Muscle layer of colon (tissue), 2 donors: ENCODE data around the gene ITLN2.
"Not testable (repeated sequence)": the region's sequence is repeated elsewhere in the genome, so short reads cannot be mapped to it uniquely, and the experiment has no call there.

Experiments
- H3K27ac ChIP-seq: one replicate; pipeline ENCODE4 v1.7.0; 2013; ENCODE audit warnings: low read depth, mild to moderate bottlenecking, low read length, moderate library complexity
- H3K27me3 ChIP-seq, 2 donors: one replicate each; pipeline ENCODE4 v1.7.0; 2013; ENCODE audit warnings: low read length in 2 of 2, mild to moderate bottlenecking in 2 of 2; ENCODE audit not compliant: insufficient read depth in 2 of 2, control insufficient read depth in 1 of 2
- H3K36me3 ChIP-seq: one replicate; pipeline ENCODE4 v1.7.0; 2013; ENCODE audit warnings: mild to moderate bottlenecking, low read length; ENCODE audit not compliant: insufficient read depth
- H3K4me1 ChIP-seq: one replicate; pipeline ENCODE4 v1.7.0; 2013; ENCODE audit warnings: mild to moderate bottlenecking, low read length; ENCODE audit not compliant: insufficient read depth
- H3K4me3 ChIP-seq, 2 donors: one replicate each; pipeline ENCODE4 v1.7.0; 2013; ENCODE audit warnings: low read length in 2 of 2, low read depth in 1 of 2, mild to moderate bottlenecking in 1 of 2, moderate library complexity in 1 of 2
- H3K9ac ChIP-seq: one replicate; pipeline ENCODE4 v1.7.0; 2013; ENCODE audit warnings: low read length
- H3K9me3 ChIP-seq: one replicate; pipeline ENCODE4 v1.7.0; 2013; ENCODE audit warnings: mild to moderate bottlenecking, low read length
- donor health status: abdominal sarcoma.
- donor health status: Adenocarcinoma of cecum.

ITLN2 gene

DNA sequence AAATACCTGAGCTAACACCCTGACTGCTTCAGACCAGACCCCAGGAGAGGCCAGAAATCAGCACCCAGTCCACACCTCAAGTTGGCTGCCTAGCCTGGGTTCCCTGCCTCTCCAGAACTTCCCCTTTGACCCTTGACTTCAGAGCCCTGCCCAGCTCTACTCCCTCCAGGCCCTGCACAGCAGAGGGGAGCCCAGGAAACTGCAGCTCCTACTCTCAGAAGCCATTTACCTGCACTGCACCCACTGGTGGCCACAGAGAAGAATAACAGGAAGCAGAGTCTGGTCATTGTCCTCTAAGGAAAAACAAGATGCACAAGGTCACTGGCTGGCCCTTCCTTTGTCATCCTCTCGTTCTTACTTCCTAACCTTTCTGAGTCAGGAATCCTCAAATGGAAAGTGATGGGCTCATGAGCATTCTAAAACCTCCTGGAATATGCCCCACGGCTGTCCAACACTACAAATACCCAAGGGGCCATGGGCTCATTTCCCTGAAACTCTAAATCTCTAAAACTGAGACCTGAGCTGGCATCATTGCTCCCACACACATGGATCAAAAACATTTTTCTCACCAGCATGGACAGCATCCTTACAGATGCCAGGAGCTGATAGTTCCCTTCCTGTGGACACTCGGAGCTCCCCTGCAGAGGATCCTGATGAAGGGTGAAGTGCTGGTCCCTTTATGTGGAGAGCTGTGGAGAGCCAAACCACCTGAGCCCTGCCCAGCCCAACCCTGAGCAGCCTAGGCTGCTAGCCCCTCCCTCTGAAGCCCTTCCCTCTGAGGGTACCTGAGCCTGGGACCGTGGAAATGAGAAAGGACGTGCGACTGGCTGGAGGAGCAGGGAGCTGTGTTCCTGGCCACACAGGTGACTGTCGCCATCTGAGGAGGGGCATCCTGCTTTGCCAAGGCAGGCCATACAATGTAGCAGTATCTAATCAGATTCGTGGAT lies at the start of gene ITLN2:
Gene ITLN2 (minus strand): TSS at position 652 of the 947 bp plus-strand sequence. CDS start 68 bp downstream, at position 584.
- no peaks in the 10 kb centered on the region for H3K4me1 ChIP-seq
- H3K27me3 ChIP-seq: peaks cover 0 to 4% of the 10 kb centered on the region in 2 donors
- no peak within 1 kb of the TSS for H3K9ac ChIP-seq
- H3K36me3 ChIP-seq: no peaks in the 10 kb centered on the region
- H3K9me3 ChIP-seq: no peaks in the 10 kb centered on the region
- H3K4me3 ChIP-seq: no peak within 1 kb of the TSS
- H3K27ac ChIP-seq: no peak within 1 kb of the TSS

DNA sequence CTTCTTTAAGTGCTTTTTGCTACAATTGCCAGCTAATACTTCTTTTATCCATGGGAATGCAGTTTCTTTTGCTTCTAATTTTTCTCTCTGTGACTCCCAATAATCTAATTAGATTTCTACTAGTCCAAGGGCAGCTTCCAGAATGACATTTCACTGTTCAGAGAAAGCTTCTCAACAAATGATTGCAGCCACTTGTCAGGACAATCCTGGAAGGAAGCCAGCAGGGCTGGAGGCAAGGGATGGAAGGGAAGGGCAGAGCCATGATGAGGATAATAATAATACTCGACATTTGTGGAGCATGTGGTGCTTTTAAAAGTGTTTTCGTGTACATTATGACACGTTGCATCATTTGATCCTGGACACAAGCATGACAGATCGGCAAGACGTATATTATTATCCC lies 46.9 kb upstream of the ITLN2 start:
- no peaks in the 10 kb centered on the region for H3K9me3 ChIP-seq
- H3K27ac ChIP-seq: no peak overlapping the region
- no peak overlapping the region for H3K9ac ChIP-seq
- H3K4me1 ChIP-seq: no peaks in the 10 kb centered on the region
- no peaks in the 10 kb centered on the region for H3K27me3 ChIP-seq
- no peak overlapping the region for H3K4me3 ChIP-seq
- H3K36me3 ChIP-seq: peaks cover 15% of the 10 kb centered on the region

DNA sequence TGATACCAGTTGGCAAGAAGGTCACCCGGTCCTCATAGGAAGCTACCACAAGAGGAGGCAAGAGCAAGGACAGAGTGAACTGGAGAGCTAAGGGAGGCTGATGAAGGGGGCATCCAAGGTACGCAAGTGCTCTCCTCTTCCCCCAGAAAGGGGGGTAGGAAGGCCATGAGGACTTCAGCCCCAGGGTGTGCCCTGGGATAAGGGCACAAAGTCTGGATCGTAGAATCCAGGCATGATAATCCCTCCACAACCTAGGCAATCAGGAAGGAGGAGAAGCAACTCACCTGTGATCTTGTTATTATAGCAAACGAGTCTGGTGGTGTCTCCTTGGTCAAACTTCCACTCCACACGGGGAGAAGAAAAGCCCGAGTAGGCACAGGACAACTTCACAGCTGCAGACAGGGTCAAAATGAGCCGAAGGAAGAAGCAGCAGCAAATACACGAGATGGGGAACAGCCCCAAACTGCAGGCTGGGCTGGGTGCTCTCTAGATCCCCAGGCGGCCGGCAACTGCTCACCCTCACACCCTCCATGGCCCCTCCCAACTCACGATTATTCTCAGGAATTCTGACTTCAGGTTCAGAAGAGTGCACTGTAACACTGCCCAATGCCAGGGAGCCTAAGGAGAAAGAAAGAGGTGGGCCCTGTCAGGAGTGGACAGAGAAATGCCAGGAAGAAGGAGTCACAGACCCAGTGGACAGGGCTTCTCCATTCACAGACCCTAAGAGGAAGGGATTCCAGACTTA lies 46.3 kb upstream of the ITLN2 start:
- no peaks in the 10 kb centered on the region for H3K27me3 ChIP-seq
- no peaks in the 10 kb centered on the region for H3K9me3 ChIP-seq
- H3K9ac ChIP-seq: no peak overlapping the region
- peaks cover 15% of the 10 kb centered on the region for H3K36me3 ChIP-seq
- H3K4me1 ChIP-seq: no peaks in the 10 kb centered on the region
- no peak overlapping the region for H3K4me3 ChIP-seq
- H3K27ac ChIP-seq: no peak overlapping the region

DNA sequence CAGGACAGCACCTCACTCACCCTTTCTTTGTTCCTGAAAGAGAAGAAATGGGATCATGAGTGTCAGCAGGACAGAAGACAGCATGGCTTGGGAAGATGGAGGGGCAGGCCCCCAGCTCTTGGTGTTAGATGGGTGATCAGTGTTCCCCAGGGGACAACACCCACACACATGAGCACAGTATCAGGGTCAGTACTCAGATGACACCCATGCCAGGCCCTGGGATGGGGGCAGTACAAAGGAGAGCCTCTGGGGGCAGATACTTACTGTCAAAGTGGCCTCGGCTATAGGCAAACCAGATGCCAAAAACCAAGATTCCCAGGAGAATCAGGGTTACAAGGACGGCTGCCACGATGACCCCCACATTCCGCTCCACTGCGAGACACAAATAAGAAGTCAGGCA lies 44.8 kb upstream of the ITLN2 start:
- Histone ChIP-seq H3K36me3 (peaks cover 15% of the 10 kb centered on the region), H3K4me3 (no peak overlapping the region), H3K9ac (no peak overlapping the region), H3K9me3 (no peaks in the 10 kb centered on the region), H3K4me1 (no peaks in the 10 kb centered on the region), H3K27ac (no peak overlapping the region), H3K27me3 (no peaks in the 10 kb centered on the region)

DNA sequence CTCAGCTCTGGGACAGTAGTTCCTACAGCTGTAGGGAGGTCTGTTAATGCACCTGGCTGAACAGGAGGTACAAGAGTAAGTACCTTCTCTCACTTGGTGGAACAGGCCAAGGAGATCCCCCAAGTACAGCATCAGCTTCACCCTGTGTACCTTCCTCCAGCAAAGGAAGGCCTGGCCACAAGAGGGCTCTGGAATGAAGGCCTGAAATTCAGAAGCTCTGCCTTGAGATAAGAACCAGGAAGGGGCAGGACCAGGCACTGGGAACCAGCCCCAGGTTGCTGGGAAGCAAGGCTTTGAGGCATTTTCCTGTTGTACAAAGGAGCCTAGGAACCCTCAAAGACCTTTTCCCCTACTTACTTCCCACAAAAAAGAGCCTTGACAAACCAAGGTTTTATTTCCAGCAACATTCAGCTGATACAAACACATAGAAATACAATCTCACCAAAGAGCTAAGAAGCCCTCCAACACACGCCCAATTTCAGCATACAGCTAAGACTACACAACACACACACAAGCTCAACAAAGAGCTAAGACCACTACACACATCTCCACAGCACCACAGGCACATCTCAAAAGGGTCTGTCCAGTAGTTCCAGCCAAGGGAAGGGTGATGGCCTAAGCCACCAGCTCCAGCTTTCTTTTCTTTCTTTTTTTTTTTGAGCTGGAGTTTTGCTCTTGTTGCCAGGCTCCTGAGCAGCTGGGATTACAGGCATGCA lies 42.9 kb upstream of the ITLN2 start:
- Histone ChIP-seq H3K27ac (no peak overlapping the region), H3K4me1 (no peaks in the 10 kb centered on the region), H3K27me3 (no peaks in the 10 kb centered on the region), H3K36me3 (peaks cover 15% of the 10 kb centered on the region), H3K9me3 (no peaks in the 10 kb centered on the region), H3K9ac (no peak overlapping the region), H3K4me3 (no peak overlapping the region)

DNA sequence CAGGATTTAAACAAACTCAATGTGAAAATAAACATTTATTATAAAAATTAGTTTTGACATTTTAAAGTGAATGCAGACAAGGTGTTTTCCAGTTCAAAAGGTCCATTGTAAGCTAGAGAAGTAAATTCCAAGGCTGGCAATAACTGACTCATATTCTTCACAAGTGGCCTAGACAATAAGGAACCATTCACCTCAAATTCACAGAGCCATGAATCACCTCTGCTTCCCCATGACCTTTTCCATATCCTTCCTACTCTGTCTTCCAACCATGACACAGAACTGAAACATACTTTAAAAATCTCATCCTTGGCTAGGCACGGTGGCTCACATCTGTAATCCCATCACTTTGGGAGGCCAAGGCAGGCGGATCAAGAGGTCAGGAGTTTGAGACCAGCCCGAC lies 41.6 kb upstream of the ITLN2 start:
- Histone ChIP-seq H3K4me3 (no peak overlapping the region), H3K9ac (no peak overlapping the region), H3K27me3 (no peaks in the 10 kb centered on the region), H3K4me1 (no peaks in the 10 kb centered on the region), H3K36me3 (peaks cover 15% of the 10 kb centered on the region), H3K9me3 (no peaks in the 10 kb centered on the region), H3K27ac (no peak overlapping the region)

DNA sequence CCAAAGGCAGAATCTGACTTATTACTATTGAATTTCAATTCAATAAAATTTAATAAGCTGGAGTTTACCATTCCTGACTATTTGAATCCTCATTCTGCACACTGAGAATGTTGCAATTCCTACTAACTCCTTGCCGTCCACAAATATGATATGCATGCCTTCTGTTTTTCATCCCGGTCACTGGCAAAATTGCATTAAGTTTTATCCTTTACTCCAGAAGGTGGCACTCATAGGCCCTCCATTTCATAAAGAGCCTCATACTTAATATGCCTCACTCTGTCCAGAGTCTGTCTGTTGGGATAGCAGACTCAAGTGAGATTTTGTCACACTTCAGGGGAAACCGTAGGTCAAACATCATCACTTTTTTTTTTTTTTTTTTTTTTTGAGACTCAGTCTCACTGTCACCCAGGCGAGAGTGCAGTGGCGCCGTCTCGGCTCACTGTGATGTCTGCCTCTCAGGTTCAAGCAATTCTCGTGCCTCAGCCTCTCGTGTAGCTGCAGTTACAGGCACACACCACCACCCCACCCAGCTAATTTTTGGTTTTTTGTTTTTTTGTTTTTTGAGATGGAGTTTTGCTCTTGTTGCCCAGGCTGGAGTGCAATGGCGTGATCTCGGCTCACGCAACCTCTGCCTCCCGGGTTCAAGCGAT lies 39.1 kb upstream of the ITLN2 start:
- H3K9ac ChIP-seq: no peak overlapping the region
- H3K36me3 ChIP-seq: no peaks in the 10 kb centered on the region
- H3K9me3 ChIP-seq: no peaks in the 10 kb centered on the region
- peaks cover 3% of the 10 kb centered on the region for H3K4me1 ChIP-seq
- no peak overlapping the region for H3K27ac ChIP-seq
- no peaks in the 10 kb centered on the region for H3K27me3 ChIP-seq
- no peak overlapping the region for H3K4me3 ChIP-seq

DNA sequence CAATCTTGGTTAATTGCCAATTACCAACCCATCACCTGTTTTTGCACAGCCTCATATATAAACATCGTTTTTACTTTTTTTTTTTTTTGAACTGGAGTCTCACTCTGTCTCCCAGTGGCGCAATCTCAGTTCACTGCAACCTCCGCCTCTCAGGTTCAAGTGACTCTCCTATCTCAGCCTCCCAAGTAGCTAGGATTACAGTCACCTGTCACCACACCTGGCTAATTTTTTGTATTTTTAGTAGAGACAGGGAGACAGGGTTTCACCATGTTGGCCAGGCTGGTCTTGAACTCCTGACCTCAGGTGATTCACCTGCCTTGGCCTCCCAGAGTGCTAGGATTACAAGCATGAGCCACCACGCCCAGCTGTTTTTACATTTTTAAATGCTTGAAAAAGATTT lies 37.4 kb upstream of the ITLN2 start:
- H3K27me3 ChIP-seq, H3K36me3 ChIP-seq, H3K9ac ChIP-seq, H3K27ac ChIP-seq, H3K9me3 ChIP-seq, H3K4me3 ChIP-seq, H3K4me1 ChIP-seq: not testable (repeated sequence)

DNA sequence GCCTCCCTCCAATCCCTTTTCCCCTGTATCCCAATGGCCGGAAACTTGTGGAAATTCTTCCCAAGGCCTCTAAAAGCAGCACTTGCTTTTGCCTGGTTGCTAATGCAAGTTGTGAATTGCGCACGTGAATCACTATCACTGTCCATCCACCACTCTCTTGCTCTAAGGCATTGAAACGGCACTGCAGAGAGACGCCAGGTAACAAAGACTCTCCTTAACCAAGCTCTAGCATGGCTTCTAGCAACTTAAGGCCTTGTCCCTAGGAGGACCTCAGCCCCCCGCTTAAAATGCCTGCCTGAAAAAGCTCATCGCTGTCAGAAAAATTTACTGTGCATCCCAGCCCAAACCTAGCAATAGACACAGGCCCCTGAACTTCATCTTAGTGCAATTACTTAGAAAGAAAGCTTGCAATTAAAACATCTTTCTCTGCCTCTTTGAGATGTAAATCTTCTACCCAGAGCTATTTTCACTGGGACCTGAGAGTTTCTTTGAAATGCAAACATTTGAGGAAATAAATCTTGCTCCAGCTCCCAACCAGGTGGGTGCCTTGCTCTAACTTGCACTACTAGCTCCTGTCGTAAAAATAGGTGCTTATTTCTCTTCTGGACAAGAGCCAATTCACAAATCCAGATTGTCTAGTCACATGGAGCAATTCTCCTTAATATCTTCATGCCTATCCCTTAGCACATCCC lies 32.9 kb upstream of the ITLN2 start:
- H3K9me3 ChIP-seq: no peaks in the 10 kb centered on the region
- H3K27ac ChIP-seq: no peak overlapping the region
- no peaks in the 10 kb centered on the region for H3K36me3 ChIP-seq
- peaks cover 0 to 1% of the 10 kb centered on the region in 2 donors for H3K27me3 ChIP-seq
- H3K4me3 ChIP-seq: no peak overlapping the region
- no peak overlapping the region for H3K9ac ChIP-seq
- H3K4me1 ChIP-seq: peaks cover 3% of the 10 kb centered on the region

DNA sequence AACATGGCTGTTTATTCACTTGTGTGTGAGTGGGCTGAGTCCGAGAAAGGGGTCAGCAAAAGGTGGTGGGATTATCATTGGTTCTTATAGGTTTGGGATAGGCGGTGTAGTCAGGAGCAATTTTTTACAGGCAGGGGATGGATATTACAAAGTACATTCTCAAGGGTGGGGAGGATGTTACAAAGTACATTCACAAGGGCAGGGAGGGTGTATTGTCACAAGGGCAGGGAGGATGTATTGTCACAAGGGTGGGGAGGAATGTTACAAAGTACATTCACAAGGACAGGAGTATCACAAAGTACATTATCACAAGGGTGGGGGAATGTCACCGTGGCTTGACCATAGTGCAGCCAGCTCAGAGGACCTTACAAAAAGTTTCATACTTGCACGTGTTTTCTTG lies 31.1 kb upstream of the ITLN2 start:
- no peak overlapping the region for H3K27ac ChIP-seq
- H3K27me3 ChIP-seq: peaks cover 0 to 11% of the 10 kb centered on the region in 2 donors
- H3K4me1 ChIP-seq: peaks cover 3% of the 10 kb centered on the region
- H3K9ac ChIP-seq: no peak overlapping the region
- H3K36me3 ChIP-seq: no peaks in the 10 kb centered on the region
- H3K9me3 ChIP-seq: no peaks in the 10 kb centered on the region
- H3K4me3 ChIP-seq: no peak overlapping the region
